GM10266 (cell line): ENCODE measurements around the gene TRMT6.

Experiments
- DNase-seq: peaks from one replicate; pipeline ENCODE4 v3.0.0; 2012; ENCODE audit errors: extremely low spot score
- TF ChIP-seq, protein P1 (sequence below): IDR thresholded peaks from 2 replicates; pipeline ENCODE4 v1.5.1; 2012; ENCODE audit warnings: mild to moderate bottlenecking, low read depth; ENCODE audit not compliant: control insufficient read depth, insufficient read depth; ENCODE audit errors: missing control alignments

Gene TRMT6, protein sequence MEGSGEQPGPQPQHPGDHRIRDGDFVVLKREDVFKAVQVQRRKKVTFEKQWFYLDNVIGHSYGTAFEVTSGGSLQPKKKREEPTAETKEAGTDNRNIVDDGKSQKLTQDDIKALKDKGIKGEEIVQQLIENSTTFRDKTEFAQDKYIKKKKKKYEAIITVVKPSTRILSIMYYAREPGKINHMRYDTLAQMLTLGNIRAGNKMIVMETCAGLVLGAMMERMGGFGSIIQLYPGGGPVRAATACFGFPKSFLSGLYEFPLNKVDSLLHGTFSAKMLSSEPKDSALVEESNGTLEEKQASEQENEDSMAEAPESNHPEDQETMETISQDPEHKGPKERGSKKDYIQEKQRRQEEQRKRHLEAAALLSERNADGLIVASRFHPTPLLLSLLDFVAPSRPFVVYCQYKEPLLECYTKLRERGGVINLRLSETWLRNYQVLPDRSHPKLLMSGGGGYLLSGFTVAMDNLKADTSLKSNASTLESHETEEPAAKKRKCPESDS

DNA sequence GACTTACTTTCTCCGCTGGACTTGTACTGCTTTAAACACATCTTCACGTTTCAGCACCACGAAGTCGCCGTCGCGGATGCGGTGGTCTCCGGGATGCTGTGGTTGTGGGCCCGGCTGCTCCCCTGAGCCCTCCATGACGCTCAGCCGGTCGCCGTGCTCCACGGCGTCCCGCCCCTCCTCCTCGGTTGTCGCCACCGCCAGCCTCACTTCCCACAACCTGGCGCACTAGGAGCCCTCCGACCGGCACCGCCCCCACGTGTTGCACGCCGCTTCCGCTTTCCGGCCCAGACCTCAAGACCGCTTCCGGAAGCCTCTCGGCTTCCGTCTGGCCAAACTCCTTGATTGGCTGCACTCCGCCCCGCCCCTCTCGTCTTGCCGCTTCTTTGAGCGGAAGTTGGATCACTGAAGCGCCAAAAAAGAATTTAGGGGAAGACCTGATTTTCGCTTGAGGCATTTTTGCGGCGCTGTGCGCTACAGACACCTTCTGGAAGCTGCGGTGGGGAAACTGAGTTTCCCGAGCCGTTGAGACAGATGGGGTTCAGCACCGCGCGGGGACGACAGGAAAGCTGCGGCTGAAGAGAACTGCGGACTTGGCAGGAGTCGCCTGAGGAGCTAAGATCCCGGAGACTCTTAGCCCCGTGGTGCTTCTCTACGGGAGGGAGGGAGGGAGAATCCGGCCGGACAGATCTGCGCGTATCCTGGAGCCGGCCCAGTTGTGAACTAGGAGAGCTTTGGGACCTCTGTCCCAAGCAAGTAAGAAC, at the start of gene TRMT6, which contains the start of gene MCM8:
Gene TRMT6 (minus strand): TSS at position 263 of the 761 bp plus-strand sequence. CDS start 128 bp downstream, at position 135.
Gene MCM8 (plus strand): TSS at position 382 of the 761 bp plus-strand sequence. CDS start 1,364 bp downstream, outside the sequence.
- TF ChIP-seq, protein P1, sequence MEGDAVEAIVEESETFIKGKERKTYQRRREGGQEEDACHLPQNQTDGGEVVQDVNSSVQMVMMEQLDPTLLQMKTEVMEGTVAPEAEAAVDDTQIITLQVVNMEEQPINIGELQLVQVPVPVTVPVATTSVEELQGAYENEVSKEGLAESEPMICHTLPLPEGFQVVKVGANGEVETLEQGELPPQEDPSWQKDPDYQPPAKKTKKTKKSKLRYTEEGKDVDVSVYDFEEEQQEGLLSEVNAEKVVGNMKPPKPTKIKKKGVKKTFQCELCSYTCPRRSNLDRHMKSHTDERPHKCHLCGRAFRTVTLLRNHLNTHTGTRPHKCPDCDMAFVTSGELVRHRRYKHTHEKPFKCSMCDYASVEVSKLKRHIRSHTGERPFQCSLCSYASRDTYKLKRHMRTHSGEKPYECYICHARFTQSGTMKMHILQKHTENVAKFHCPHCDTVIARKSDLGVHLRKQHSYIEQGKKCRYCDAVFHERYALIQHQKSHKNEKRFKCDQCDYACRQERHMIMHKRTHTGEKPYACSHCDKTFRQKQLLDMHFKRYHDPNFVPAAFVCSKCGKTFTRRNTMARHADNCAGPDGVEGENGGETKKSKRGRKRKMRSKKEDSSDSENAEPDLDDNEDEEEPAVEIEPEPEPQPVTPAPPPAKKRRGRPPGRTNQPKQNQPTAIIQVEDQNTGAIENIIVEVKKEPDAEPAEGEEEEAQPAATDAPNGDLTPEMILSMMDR: no peak

DNA sequence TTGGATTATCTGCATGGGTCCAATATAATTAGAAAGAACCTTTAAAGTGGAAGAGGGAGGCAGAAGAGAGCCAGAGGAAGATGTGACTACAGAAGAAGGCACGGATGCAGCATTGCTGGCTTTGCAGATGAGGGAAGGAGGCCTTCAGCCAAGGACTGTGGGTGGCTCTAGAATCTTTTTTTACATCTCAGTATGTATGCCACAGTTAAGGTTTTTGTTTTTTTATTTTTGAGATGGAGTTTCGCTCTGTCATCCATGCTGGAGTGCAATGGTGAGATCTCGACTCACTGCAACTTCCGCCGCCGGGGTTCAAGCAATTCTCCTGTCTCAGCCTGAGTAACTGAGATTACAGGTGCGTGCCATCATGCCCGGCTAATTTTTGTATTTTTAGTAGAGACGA, 49.5 kb upstream of the TRMT6 start:
- TF ChIP-seq, protein P1: no peak
- DNase-seq: no peak

More for the DNA sequence above, at the start of gene TRMT6, which contains the start of gene MCM8:
- peak; percentile 86 for DNase-seq

DNA sequence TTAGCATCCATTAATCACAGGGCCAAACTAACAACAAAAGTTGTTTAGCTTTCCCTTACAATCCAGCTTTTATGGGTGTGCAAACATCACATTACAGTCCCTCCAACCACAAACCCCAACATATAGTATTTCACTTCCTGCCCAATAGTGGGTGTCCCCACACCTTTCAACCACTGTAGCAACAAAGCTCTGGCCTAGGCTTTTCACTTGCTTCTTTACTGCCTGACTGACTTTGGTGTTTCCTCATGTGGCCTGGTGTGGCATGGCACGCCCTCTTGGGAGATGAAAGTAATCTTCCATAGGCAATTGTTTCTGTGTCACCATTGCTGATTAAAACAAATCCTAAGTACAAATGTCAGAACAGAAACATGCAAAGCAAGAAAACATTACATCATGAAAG, 46.4 kb upstream of the TRMT6 start:
- TF ChIP-seq, protein P1: peak; percentile 6
- DNase-seq: peak; percentile 58

DNA sequence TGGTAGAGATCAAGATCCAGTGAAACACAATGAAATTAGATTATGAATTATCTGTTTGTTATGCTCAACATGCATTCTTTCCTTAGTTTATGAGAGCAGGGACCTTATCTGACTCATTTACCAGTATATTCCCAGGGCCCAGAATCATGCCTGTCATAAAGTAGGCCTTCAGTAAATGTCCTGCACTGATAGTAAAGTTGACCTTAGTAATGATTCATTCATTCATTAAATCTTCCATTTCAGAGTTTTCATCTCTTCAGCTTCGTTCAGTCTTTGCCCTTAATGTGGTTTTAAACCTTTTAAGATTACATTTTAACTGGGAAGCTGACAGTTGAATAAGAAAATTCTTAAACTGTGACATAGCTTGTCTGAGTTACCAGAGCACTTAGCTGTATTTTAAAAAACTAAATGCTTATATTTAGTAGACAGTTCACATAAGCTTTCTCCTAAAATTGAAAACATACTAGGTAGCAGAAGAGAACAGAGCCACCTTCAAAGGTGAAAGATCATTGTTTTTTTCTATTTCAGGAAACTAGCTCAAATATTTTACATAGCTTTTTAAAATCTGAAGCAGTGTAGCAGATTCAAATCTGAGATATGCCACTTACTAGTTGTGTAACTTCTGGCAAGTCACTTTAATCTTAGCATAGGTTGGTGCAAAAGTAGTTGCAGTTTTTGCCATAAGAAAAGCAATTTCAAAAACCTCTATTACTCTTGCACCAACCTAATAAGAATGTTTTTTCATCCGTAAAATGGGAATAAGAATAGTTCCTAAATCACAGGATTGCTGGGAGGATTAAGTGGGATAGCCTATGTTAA, 41.5 kb upstream of the TRMT6 start:
- no peak for DNase-seq
- TF ChIP-seq, protein P1: no peak

DNA sequence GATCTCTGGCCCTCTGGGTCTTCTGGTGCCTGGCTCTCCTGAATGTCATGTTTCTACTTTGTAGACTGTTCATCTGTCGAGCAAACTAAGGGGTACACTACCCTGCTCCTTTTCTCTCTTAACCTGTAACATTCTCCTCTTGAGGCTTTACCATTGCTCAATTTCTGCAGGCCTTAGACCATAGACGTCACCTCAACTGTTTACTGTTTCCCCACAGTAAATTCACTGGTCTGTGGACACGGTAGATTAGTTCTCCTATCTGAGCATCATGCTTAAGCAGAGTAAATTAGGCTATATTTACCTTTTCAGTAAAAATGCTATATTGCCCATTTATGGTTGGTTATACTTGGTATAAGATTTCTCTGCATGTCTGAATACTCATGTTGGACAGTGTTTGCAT, 40.6 kb upstream of the TRMT6 start:
- TF ChIP-seq, protein P1: no peak
- no peak for DNase-seq

DNA sequence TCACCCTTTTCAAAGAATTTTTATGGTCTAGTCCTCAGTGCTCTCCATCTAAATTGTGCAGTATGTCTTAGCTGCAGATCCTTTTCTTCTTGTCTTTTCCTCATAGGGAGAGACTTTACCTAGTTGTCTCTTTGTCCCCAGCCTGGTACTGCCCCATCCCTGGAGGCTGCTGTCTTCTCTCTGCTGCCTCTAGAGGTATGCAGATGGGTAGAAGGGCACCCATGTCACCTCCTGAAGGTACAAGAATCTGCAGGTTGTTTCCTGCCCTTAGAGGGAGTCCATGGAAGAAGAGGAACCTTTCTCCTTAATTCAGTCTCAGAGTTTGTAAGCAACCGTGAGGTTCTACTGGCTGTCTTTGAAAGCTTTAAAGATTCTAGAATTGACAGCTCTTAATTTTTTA, 39.2 kb upstream of the TRMT6 start:
- DNase-seq: no peak
- TF ChIP-seq, protein P1: no peak
